ENCODE data around the gene SEMA4D.

Gene SEMA4D

DNA sequence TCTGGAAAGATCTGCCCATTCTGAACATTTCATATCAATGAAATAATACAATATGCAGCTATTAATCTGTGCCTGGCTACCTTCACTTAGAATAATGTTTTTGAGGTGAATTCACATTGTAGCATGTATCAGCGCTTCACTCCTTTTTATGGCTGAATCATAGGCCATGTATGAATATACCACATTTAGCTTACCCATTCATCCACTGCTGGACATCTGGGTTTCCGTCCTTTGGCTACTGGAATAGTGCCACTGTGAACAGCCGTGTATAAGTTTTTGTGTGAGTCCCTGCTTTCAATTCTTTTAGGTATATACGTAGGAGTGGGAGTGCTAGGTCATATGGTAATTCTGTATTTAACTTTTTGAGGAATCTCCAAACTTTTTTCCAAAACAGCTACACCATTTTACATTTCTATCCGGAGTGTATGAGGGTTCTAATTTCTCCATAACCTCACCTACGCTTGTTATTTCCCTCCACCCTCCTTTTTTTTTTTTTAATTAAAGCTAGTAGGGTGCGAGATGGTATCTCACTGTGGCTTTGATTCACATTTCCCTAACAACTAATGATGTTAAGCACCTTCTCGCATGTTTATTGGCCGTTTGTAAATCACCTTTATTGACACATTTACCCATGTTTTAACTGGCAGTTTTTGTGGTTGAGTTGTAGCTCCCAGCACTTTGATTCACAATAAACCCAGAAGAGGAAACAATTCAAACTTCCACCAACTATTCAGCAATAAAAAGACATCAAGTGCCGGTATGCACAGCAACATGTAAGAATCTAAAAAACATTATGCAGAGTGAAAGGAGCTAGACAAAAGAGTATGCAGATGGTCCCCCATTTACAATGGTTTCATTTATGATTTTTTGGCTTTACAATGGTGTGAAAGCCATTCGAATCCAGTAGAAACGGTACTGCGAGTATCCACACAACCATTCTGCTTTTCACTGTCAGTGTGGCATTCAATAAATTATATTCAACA is 8.1 kb downstream of the SEMA4D start:
- no peak for FAIRE-seq
- TF ChIP-seq, protein P1, sequence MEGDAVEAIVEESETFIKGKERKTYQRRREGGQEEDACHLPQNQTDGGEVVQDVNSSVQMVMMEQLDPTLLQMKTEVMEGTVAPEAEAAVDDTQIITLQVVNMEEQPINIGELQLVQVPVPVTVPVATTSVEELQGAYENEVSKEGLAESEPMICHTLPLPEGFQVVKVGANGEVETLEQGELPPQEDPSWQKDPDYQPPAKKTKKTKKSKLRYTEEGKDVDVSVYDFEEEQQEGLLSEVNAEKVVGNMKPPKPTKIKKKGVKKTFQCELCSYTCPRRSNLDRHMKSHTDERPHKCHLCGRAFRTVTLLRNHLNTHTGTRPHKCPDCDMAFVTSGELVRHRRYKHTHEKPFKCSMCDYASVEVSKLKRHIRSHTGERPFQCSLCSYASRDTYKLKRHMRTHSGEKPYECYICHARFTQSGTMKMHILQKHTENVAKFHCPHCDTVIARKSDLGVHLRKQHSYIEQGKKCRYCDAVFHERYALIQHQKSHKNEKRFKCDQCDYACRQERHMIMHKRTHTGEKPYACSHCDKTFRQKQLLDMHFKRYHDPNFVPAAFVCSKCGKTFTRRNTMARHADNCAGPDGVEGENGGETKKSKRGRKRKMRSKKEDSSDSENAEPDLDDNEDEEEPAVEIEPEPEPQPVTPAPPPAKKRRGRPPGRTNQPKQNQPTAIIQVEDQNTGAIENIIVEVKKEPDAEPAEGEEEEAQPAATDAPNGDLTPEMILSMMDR (IDR thresholded peaks at IDR 0.05; ENCODE audit: insufficient read depth, missing control alignments) = no peak
- no peak for DNase-seq (ENCODE audit: insufficient read length, low spot score)

DNA sequence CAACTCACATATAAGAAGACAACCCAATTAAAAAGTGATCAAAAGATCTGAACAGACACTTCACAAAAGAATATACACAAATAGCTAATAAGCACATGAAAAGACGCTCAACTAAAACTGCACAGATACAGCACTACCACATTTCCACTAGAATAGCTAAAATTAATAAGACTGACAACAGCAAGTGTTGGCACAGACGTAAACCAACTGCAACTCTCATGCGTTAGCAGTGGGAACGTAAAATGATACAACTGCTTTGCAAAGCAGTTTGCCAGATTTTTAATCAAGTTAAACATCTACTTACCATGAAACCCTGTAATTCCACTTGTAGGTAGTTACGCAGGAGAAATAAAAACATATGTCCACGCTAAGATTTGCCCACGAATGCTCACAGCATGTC is 9.0 kb downstream of the SEMA4D start:
- TF ChIP-seq, protein P1 (IDR thresholded peaks at IDR 0.05; ENCODE audit: insufficient read depth, missing control alignments) = no peak
- FAIRE-seq = no peak
- DNase-seq (ENCODE audit: insufficient read length, low spot score) = no peak

DNA sequence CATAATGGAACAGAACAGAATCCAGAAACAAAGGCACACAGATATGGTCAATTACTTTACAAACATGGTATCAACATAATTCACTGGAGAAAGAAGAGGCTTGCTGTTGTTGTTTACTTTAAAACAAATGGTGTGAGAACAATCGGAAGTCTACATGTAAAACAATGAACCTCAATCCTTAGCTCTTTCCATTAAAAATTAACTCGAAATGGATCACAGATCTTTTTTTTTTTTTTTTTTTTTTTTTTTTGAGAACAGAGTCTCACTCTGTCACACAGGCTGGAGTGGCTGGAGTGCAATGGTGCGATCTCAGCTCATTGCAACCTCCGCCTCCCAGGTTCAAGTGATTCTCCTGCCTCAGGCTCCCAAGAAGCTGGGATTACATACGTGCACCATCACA is 9.8 kb downstream of the SEMA4D start:
- DNase-seq (ENCODE audit: insufficient read length, low spot score) = no peak
- TF ChIP-seq, protein P1 (IDR thresholded peaks at IDR 0.05; ENCODE audit: insufficient read depth, missing control alignments) = no peak
- no peak for FAIRE-seq

DNA sequence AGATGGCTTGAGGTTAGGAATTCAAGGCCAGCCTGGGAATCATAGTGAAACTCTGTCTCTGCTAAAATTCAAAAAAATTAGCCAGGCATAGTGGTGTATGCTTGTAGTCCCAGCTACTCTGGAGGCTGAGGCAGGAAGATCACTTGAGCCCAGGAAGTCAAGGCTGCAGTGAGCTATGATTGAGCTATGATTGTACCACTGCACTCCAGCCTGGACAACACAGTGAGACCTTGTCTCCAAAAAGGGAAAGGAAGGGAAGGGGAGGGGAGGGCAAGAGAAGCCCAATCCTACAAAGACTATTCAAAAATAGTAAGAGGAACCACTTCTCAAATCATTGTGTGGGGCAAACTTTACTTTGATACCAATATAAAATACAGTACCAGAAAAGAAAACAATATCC is 11.2 kb downstream of the SEMA4D start:
- TF ChIP-seq, protein P1 (IDR thresholded peaks at IDR 0.05; ENCODE audit: insufficient read depth, missing control alignments) = no peak
- DNase-seq (ENCODE audit: insufficient read length, low spot score) (no peak), FAIRE-seq (no peak)

DNA sequence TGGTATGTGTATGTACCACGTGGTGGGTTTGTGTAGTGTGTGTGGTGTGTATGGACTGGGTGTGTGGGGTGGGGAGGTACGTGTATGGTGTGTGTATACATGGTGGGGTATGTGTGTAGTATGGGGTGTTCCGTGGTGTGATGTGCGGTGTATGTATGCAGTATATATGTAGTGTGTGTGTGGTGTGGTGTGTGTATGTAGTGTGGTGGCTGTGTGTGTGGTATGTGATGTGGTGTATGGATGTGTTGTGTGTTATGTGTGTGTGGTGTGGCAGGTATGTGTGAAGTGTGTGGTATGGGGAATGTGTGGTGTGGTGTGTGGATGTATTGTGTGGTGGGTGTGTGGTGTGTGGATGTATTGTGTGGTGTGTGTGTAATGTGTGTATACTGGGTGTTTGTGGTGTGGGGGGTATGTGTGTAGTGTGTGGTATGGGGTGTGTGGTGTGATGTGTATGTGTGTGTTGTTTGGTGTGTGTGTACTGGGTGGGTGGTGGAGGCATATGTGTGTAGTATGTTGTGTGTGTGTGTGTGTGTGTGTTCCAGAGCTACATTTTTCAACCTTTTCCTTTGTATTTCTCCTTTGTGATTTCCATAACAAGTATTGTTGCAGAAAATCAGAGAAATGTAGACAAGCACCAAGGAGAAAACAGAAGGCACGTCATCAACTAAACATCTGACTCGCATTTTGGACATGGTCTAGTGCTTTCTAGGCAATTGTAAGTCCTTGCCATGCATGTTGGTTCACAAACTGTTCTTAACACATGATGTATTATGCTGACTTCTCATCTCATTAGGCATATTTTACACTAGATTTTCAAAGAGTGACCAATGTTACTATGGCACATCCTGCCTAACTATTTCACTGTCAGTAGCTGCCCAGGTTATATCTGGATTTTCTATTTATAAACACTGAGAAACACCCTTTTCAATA is 13.2 kb downstream of the SEMA4D start:
- FAIRE-seq (no peak), DNase-seq (ENCODE audit: insufficient read length, low spot score) (no peak)
- TF ChIP-seq, protein P1 (IDR thresholded peaks at IDR 0.05; ENCODE audit: insufficient read depth, missing control alignments) = no peak

DNA sequence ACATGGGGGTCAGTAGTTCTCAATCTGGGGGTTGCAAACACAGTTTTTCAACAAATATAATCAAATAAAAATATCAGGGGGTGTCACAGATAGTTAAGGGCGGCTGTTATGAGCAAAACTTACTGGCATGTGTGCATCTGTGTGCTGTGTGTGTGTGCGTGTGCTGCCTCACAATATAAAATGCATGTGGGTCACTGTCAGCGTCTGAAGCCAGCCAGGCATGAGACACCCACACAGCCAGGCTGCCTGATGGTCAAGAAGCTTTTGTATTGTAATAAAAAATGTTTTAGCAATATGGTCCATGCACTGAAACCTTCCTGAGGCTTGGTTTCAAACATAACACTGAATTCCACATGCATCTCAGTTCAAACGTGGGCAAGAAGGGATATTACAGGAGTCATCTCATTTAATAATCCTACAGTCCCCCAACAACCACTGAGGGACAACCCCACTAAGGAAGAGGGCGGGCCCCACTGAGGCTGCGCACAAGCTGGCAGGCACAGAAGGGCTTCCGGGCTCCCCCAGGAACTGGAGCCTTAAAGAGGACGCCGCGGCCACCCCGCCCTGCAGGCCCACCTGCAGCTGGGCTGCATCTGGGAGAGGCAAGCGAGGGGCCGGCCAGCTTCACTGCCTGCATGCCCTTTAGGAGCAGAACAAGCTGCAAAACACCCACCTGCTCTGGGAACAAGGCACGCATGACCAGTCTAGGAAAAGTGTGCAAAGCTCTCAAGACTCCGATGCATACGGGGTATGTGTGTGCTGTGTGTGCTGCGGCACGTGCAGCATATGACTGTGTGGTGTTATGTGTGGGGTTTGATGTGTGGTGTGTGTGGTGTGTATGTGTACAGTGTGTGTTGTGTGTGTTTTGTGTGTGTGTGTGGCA is 14.1 kb downstream of the SEMA4D start:
- TF ChIP-seq, protein P1 (IDR thresholded peaks at IDR 0.05; ENCODE audit: insufficient read depth, missing control alignments) = no peak
- DNase-seq (ENCODE audit: insufficient read length, low spot score) (no peak), FAIRE-seq (no peak)

All from D721Med (cell line).